ENCODE measurements around the gene WDR93. TPM values are rescaled to one million over a fixed set of nuclear protein-coding genes. Genes with fewer than 3 reads are reported as not detected.

Gene WDR93
- total and polyA plus RNA-seq, 4 donors = 0.08 TPM; not detected in 2

GRCh38 chr15:89657686-89658200 lies 32.9 kb upstream of the WDR93 start:
- TF ChIP-seq FOXA2 (IDR thresholded peaks at IDR 0.05) (no peak), REST (IDR thresholded peaks at IDR 0.05) (no peak), FOXA1 (IDR thresholded peaks at IDR 0.05) (no peak), YY1 (IDR thresholded peaks at IDR 0.05) (no peak), RXRA (IDR thresholded peaks at IDR 0.05) (no peak), RAD21 (IDR thresholded peaks at IDR 0.05) (no peak), MAX (IDR thresholded peaks at IDR 0.05) (no peak), HNF4G (IDR thresholded peaks at IDR 0.05) (no peak)
- TF ChIP-seq, protein P1, sequence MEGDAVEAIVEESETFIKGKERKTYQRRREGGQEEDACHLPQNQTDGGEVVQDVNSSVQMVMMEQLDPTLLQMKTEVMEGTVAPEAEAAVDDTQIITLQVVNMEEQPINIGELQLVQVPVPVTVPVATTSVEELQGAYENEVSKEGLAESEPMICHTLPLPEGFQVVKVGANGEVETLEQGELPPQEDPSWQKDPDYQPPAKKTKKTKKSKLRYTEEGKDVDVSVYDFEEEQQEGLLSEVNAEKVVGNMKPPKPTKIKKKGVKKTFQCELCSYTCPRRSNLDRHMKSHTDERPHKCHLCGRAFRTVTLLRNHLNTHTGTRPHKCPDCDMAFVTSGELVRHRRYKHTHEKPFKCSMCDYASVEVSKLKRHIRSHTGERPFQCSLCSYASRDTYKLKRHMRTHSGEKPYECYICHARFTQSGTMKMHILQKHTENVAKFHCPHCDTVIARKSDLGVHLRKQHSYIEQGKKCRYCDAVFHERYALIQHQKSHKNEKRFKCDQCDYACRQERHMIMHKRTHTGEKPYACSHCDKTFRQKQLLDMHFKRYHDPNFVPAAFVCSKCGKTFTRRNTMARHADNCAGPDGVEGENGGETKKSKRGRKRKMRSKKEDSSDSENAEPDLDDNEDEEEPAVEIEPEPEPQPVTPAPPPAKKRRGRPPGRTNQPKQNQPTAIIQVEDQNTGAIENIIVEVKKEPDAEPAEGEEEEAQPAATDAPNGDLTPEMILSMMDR (IDR thresholded peaks at IDR 0.05; ENCODE audit: low read depth, low read length, missing input control) = no peak
- Histone ChIP-seq H3K27ac (ENCODE audit: low read depth in 1 of 2, low read length in 2 of 2) (no peak overlapping the region), H3K4me3 (ENCODE audit: low read depth in 1 of 3, low read length in 3 of 3) (no peak overlapping the region), H3K4me1 (ENCODE audit: control insufficient read depth in 4 of 4, insufficient read depth in 4 of 4, low read length in 3 of 4) (peaks cover 0 to 10% (median 7%) of the 10 kb centered on the region in 4 donors), H3K9me3 (ENCODE audit: control insufficient read depth in 4 of 4, low read length in 3 of 4) (no peaks in the 10 kb centered on the region), H3K27me3 (ENCODE audit: control insufficient read depth in 4 of 4, insufficient read depth in 4 of 4, low read length in 3 of 4) (no peaks in the 10 kb centered on the region), H3K9ac (ENCODE audit: low read depth in 1 of 2, low read length in 2 of 2) (no peak overlapping the region), H3K36me3 (ENCODE audit: control insufficient read depth in 4 of 4, insufficient read depth in 3 of 4, low read depth in 1 of 4, low read length in 3 of 4) (no peaks in the 10 kb centered on the region)
- WGBS = 90% methylated on average over 5 of the region's 5 CpGs
- no peak for DNase-seq (ENCODE audit: low spot score)

DNA sequence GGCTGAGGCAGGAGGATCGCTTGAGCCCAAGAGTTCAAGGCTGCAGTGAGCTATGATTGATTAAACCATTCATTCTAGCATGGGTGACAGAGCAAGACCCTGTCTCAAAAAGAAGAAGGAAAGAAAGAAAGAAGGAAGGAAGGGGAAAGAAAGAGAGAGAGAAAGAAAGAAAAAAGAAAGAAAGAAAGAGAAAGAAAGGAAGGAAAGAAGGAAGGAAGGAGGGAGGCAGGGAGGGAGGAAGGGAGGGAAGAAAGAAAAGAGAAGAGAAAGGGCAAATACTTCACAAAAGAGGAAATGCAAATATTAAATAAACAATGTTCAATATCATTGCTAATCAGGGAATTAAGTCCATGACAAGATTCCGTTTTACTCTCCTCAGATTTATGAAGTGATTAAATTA lies 31.3 kb upstream of the WDR93 start:
- no peaks in the 10 kb centered on the region for H3K9me3 ChIP-seq (ENCODE audit: control insufficient read depth in 4 of 4, low read length in 3 of 4)
- peaks cover 0 to 10% (median 7%) of the 10 kb centered on the region in 4 donors for H3K4me1 ChIP-seq (ENCODE audit: control insufficient read depth in 4 of 4, insufficient read depth in 4 of 4, low read length in 3 of 4)
- H3K27ac ChIP-seq (ENCODE audit: low read depth in 1 of 2, low read length in 2 of 2) = no peak overlapping the region
- no peaks in the 10 kb centered on the region for H3K27me3 ChIP-seq (ENCODE audit: control insufficient read depth in 4 of 4, insufficient read depth in 4 of 4, low read length in 3 of 4)
- TF ChIP-seq YY1 (IDR thresholded peaks at IDR 0.05) (no peak), JUND (IDR thresholded peaks at IDR 0.05) (no peak), HNF4A (conservative IDR thresholded peaks at IDR 0.05) (no peak), FOXA1 (IDR thresholded peaks at IDR 0.05) (no peak), HNF4G (IDR thresholded peaks at IDR 0.05) (no peak), EGR1 (IDR thresholded peaks at IDR 0.05; ENCODE audit: low read depth in 2 of 2) (no peak), TAF1 (conservative IDR thresholded peaks at IDR 0.05) (no peak), MAX (IDR thresholded peaks at IDR 0.05) (no peak), SP1 (IDR thresholded peaks at IDR 0.05) (no peak), RXRA (IDR thresholded peaks at IDR 0.05) (no peak), RAD21 (IDR thresholded peaks at IDR 0.05) (no peak), GABPA (IDR thresholded peaks at IDR 0.05 in 1 of 2, conservative IDR thresholded peaks at IDR 0.05 in 1 of 2) (no peak)
- TF ChIP-seq, protein P1 (IDR thresholded peaks at IDR 0.05; ENCODE audit: low read depth, low read length, missing input control) = no peak
- TF ChIP-seq, protein P2, sequence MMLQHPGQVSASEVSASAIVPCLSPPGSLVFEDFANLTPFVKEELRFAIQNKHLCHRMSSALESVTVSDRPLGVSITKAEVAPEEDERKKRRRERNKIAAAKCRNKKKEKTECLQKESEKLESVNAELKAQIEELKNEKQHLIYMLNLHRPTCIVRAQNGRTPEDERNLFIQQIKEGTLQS (IDR thresholded peaks at IDR 0.05) = no peak
- TF ChIP-seq, protein P3, sequence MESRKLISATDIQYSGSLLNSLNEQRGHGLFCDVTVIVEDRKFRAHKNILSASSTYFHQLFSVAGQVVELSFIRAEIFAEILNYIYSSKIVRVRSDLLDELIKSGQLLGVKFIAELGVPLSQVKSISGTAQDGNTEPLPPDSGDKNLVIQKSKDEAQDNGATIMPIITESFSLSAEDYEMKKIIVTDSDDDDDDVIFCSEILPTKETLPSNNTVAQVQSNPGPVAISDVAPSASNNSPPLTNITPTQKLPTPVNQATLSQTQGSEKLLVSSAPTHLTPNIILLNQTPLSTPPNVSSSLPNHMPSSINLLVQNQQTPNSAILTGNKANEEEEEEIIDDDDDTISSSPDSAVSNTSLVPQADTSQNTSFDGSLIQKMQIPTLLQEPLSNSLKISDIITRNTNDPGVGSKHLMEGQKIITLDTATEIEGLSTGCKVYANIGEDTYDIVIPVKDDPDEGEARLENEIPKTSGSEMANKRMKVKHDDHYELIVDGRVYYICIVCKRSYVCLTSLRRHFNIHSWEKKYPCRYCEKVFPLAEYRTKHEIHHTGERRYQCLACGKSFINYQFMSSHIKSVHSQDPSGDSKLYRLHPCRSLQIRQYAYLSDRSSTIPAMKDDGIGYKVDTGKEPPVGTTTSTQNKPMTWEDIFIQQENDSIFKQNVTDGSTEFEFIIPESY (IDR thresholded peaks at IDR 0.05) = no peak
- DNase-seq (ENCODE audit: low spot score) = no peak
- no peaks in the 10 kb centered on the region for H3K36me3 ChIP-seq (ENCODE audit: control insufficient read depth in 4 of 4, insufficient read depth in 3 of 4, low read depth in 1 of 4, low read length in 3 of 4)
- H3K9ac ChIP-seq (ENCODE audit: low read depth in 1 of 2, low read length in 2 of 2) = no peak overlapping the region
- WGBS = 95% methylated on average over 2 of the region's 2 CpGs
- no peak overlapping the region for H3K4me3 ChIP-seq (ENCODE audit: low read depth in 1 of 3, low read length in 3 of 3)
